Activated CD8-positive, alpha-beta memory T cell treated with anti-CD3 and anti-CD28 coated beads, Interleukin-2, amount 50 U/mL, for 4 hours (primary cell): ENCODE results near the gene TBC1D9B.

Experiments used
- DNase-seq: peaks from one replicate; pipeline ENCODE4 v3.0.0-alpha.2; 2020

TBC1D9B gene

DNA sequence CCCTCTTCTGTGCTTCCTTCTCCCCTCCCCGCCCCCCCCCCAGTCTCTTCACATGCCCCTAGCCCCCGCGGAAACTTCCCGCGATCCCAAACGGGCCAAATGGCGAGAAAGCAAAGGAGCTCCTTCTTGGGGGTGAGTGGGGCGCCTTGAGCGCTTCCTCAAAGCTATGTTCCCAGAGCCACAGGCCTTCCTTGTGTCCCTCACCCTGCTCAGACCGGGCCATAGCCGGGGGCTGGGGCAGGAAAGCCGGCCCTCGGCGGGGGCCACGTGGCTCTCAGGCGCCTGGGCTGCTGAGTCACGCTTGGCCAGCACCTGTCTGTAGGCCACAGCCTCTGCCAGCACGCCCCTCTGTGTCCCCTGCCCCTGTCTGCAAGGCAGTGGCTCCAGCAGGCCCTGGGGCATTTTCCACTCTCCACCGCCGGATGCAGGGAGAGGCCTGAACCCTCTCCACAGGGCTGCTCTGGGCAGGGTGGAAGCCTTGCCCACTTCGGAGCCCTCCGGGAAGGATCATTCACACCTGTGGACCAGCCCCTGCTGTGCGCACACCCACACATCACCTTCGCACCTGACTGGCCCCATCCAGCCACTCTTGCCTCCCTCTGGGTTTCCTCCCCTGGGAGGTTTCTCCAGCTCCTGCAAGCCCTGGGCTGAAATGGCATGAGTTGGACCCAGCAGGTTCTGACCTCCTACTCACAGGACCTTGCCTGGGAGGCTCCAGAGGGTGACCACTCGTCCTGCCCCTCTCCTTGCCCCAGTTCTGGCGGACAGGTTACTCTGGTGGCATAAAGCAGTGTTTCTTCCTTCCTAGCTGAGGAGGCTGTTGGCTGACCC is 88.2 kb downstream of the TBC1D9B start:
- no peak for DNase-seq

DNA sequence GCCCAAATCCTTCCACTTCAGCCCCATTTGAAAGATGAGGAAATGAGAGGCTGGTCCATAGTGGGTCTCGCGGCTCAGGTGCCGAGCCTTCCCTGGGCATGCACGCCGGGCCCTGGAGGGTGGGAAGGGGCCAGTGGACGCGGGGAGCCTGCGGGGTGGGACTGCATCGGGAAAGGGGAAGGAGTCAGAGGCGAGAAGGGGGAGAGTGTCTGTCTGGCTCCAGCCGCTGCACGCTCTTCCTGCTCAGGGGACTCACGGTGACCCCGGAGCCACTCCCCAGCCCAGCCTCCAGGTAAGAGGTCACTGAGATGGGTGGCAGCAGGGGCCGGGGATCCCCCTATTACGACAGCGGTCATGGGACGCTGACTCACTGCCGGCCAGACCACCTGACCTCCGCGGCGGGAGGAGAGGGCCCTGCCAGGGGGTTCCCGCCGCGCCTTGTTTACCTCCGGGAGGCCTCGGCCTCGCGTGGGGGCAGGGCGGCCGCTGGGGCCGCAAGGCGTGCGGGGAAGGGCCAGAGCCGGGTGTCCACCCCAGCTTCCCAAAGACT is 88.9 kb downstream of the TBC1D9B start:
- DNase-seq = peak; percentile 83

DNA sequence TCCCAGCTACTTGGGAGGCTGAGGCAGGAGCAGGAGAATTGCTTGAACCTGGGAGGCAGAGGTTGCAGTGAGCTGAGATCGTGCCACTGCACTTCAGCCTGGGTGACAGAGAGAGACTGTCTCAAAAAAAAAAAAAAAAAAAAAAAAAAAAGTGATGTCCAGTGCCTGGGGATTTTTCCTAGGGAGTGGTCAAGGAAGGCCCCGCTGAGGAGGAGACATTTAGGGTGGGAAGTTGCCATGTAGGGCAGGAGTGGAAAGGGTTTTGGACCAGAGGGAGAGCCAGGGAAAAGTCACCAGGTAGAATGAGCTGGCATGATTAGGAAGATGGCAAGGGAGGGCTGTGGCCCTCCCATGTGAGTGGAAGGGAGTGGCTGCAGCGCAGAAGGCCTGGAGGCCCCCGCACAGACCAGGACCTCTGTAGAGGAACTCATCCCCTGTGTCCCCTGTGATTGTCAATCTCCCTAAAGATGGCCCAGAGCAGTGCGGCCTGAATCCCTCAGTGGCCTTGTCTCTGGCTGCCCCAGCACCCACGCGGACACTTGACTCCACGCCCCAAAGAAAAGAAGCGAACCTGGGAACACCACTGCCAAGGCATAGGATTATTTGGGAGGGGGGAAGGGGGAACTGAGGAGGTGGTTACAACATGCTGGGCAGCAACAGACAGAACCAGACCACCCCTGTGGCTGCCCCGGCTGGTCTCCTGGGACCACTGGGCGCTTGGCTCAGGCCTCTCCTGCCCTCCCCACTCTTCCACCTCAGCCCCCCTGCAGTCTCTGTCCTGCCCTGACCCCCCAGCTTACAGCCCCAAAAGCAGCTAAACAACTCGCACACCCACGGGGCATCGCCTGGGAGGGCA is 89.6 kb downstream of the TBC1D9B start:
- DNase-seq = no peak

DNA sequence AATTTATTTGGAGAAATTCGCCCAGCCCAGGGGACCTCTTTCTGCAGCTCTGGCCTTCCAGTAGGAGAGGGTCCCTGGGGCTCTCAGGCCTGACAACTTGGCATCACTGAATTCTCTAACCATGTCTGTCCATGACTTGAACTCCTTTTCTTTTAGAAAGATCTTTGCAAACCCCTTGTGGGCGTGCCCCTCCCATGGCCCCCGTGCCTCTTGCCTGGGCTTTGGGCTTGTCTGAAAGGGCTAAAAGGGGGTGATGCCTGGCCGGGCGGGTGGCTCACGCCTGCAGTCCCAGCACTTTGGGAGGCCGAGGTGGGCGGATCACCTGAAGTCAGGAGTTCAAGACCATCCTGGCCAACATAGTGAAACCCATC is 90.2 kb downstream of the TBC1D9B start:
- peak; percentile 16 for DNase-seq

DNA sequence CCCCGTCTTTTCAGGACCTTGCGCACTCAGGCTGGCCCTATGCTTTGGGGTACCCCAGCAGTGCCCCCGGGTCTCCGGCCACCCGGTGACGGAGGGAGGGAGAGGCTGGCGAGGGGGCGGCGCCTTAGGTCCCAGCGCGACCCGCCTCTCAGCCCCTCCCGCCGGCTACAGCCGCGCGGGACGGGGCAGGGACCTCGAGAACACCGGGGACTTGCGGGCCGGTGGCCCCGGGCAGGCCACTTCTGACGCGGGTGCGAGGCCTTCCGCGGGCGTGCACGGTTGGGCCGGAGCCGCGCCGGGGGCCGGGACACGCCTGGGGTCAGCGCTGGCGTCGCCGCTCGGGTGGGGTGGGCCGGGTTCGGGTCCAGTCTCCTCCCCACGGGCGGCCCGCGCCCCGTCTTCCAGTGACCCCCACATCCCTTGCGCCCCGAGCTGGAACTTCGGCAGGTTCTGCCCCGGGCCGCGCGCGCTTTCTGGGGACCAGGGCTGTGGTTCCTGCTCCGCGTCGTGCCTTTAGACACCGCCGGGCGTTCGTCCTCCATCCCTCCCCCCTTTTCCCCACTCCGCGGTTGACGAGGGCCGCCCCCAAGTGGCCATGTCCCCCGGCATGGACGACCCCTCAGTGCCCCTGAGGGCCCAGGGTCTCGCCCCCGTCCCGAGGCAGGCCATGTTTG is 90.8 kb downstream of the TBC1D9B start:
- no peak for DNase-seq

DNA sequence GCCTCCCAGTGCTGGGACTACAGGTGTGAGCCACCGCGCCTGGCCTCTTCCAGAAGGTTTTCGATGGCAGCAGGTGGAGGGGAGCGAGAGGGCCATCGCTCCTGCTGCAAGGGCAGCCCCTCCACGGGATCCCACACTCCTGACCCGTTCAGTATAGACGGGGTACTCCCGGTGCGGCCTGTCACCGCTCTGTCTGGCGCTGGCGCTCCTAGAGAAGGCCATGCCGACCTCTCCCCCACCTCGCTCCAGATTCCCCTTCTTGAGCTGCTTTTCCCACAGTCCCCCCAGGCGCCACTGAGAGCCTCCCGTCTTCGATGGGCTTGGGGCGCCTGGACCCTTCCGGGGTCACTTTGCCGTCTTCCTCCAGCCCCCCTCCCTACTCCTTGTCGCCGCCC is 91.3 kb downstream of the TBC1D9B start:
- no peak for DNase-seq

DNA sequence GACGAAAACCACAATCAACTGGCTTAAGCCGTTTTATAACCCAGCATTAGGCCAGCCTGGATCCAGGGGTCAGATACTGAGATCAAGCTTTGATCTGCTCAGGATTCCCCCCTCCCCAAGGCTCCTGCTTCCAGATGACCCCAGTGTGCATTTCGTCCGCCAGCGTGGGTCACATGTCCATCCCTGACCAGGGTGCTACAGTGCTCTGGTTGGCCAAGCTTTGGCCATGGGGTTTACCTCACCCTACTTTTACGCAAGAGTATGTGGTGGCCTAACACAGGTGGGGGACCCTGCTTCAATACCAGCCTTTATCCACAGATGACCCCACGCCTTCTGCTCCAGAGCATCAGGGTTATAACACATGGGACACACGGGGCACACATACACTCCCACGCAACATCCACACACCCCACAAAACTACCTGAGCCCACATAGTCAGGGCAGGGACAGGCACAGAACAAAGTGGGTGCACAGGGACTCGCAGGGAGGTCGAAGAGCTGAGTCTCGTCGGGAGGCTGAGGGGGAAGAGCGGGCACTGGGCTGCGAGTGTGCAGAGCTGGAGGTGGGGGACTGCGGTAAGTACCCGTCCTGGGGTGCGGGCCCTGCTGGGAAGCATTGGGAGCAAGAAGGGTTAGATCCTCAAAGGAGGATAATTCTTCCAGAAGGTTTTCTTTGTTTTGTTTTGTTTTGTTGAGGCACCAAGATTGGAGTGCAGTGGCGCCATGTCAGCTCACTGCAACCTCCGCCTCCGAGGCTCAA is 92.0 kb downstream of the TBC1D9B start:
- no peak for DNase-seq

DNA sequence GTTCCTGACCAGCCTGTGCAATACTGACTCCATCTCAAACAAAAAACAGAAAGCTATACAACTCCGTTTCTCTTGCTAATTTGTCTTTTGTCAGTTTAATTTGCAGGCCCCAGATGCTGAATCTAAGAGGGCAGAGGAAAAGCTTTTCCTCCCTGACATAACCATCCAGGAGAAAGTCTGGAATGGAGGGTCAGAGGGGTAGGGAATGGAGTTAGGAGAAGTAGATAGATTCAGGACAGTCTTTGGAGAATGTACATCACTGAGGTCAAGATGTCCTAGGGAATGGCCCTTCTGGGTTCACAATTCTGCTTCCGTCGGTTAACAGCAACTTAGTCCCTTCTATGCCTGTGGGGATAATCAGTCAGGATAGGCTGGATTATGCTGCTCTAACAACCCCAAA is 93.6 kb downstream of the TBC1D9B start:
- DNase-seq = no peak

DNA sequence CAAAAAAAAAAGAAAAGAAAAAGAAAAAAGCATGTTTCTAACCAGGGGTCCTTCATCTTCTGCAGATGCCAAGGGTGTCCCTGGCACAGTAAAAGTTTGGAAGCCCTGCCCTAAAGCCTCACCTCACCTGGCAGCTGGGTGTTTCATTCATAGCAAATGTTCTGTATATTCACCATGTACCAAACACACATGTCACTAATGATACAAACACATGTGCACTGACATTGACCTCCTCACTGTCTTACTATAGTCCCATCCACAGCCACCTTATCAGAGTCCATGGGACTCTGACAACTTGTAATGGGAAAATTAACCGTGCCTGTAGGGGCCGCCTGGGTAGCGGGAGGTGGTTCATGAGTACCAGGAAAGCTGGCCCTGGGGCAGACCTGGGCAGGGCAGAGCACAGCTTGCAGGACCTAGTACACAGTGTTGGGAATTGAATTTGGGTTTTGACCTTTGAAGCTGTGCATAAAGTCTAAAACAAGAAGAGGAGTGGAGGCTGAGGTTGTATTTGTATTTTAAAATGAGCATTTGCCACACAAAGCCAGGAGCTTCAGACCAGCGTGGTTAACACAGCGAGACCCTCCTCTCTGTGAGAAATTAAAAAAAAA is 94.6 kb downstream of the TBC1D9B start:
- DNase-seq = no peak

DNA sequence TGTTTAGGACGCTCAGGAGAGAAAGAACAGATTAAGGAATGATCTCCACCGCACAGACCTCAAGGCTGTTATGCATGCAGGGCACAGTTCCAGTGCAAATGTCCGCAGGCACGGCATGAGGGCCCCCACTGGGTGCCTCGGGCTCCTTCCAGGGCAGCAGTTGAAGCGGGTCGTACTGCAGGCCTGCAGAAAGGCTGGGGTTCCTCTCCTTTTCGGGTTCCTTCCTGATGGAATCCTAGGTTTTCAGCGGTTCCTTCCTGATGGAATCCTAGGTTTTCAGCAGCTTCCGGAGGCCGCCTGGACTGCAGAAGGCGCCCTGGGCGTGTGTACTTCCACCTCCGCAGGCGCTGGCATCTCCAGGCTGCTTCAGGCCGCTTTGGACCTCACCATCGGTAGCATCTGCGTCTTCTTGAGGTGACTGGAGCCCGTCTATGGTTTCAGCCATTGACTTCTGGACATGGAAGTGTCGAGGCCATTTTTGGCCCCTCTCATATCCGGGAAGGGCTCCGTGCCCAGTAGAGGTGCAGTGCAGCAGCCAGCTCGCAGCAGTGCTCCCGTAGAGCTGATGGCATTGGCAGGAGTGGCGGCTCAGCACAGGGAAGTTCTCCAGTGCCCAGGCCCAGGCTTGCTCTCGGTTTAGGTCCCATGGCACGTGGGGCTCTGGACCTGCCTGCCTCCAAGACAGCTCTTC is 95.4 kb downstream of the TBC1D9B start:
- DNase-seq = no peak
